OCI-LY1 (cell line): ENCODE data around the gene RGS11.

ENCODE experiments used
- H2AFZ ChIP-seq: fragments of 200-600 bp; sonication (generic), shearing (Covaris generic); 2 replicates; pipeline ENCODE4 v1.6.0; 2014; ENCODE audit warnings: antibody characterized with exemption, mild to moderate bottlenecking, low read length
- H3F3A ChIP-seq: fragments of 200-600 bp; sonication (generic), shearing (Covaris generic); 2 replicates; pipeline ENCODE4 v1.6.0; 2014; ENCODE audit warnings: mild to moderate bottlenecking, antibody characterized with exemption, low read length, moderate library complexity; ENCODE audit not compliant: insufficient read depth
- H3K27ac ChIP-seq: fragments of 200-600 bp; sonication (generic); 2 replicates; pipeline ENCODE4 v1.5.1; 2014; ENCODE audit warnings: low read length, mixed run types, mild to moderate bottlenecking, low read depth; ENCODE audit not compliant: poor library complexity, severe bottlenecking
- H3K27me3 ChIP-seq: fragments of 200-600 bp; sonication (generic); 2 replicates; pipeline ENCODE4 v1.6.0; 2014; ENCODE audit warnings: antibody characterized with exemption, mild to moderate bottlenecking, low read length, moderate library complexity; ENCODE audit not compliant: insufficient read depth
- H3K36me3 ChIP-seq: fragments of 200-600 bp; sonication (generic); 2 replicates; pipeline ENCODE4 v1.6.1; 2014; ENCODE audit warnings: mild to moderate bottlenecking, antibody characterized with exemption, low read length, moderate library complexity, mixed read lengths; ENCODE audit not compliant: insufficient read depth
- H3K4me1 ChIP-seq: fragments of 200-600 bp; sonication (generic); 2 replicates; pipeline ENCODE4 v1.5.1; 2014; ENCODE audit warnings: mild to moderate bottlenecking, low read length, moderate library complexity; ENCODE audit not compliant: insufficient read depth, severe bottlenecking
- H3K4me2 ChIP-seq: fragments of 200-600 bp; sonication (generic), shearing (Covaris generic); 2 replicates; pipeline ENCODE4 v1.6.1; 2014; ENCODE audit warnings: low read length
- H3K4me3 ChIP-seq: fragments of 200-600 bp; sonication (generic); 2 replicates; pipeline ENCODE4 v1.5.1; 2014; ENCODE audit warnings: low read length, low read depth, mild to moderate bottlenecking, mixed read lengths; ENCODE audit not compliant: poor library complexity, severe bottlenecking
- H3K79me2 ChIP-seq: fragments of 200-600 bp; shearing (Covaris generic); 2 replicates; pipeline ENCODE4 v1.6.1; 2016; ENCODE audit warnings: mixed run types, low read length, mixed read lengths; ENCODE audit not compliant: insufficient read depth
- H3K9ac ChIP-seq: fragments of 200-600 bp; sonication (generic), shearing (Covaris generic); 2 replicates; pipeline ENCODE4 v1.6.1; 2014; ENCODE audit warnings: mild to moderate bottlenecking, low read length, mixed read lengths
- H3K9me2 ChIP-seq: fragments of 200-600 bp; sonication (generic), shearing (Covaris generic); 2 replicates; pipeline ENCODE4 v1.6.1; 2014; ENCODE audit warnings: low read depth, mild to moderate bottlenecking, low read length, mixed read lengths
- H3K9me3 ChIP-seq: fragments of 200-600 bp; shearing (Covaris generic); 2 replicates; pipeline ENCODE4 v1.6.1; 2014; ENCODE audit warnings: low read length, mixed read lengths
- H4K20me1 ChIP-seq: fragments of 200-600 bp; sonication (generic), shearing (Covaris generic); 2 replicates; pipeline ENCODE4 v1.6.0; 2016; ENCODE audit warnings: mild to moderate bottlenecking, low read length; ENCODE audit not compliant: insufficient read depth
- EZH2 ChIP-seq: fragments of 200-600 bp; sonication (generic), shearing (Covaris generic); IDR thresholded peaks from 2 replicates; pipeline ENCODE4 v1.8.0; 2017; ENCODE audit warnings: borderline replicate concordance, mixed run types, mild to moderate bottlenecking, antibody characterized with exemption, low read length, moderate library complexity, mixed read lengths
- TF ChIP-seq, protein P1 (sequence below): fragments of 200-600 bp; sonication (generic), shearing (Covaris generic); IDR thresholded peaks from 2 replicates; pipeline ENCODE4 v1.5.1; 2017; ENCODE audit warnings: mild to moderate bottlenecking, antibody characterized with exemption, low read length, moderate library complexity, mixed read lengths

RGS11 gene

DNA sequence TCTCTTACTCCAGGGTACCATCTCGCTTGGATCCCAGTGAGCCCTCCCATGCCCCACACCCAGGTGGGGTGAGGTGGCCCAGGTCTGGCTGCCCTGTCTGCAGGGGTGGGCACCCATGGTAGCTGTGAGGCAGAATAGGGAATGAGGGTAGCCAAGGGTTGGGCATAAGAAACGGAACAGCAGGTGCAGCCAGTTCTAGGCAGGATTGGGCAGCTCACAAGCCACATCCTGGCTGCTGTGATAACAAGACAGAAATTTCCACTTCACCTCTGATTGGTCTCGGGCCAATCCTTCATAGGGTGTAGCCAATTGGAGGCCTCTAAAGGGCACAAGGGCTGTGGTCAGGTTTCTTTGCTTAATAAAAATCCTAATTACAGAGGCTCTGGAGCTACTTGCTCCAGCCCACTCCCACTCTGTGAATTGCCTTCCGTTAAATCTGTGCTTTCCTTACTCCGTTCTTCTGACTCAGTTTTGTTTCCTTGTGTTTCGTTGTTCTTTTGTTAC, 3.2 kb upstream of the RGS11 start:
- Histone ChIP-seq H3K4me3 (no peak overlapping the region), H3K9me3 (no peaks in the 10 kb centered on the region), H4K20me1 (no peaks in the 10 kb centered on the region), H3K4me2 (no peak overlapping the region), H2AFZ (no peak overlapping the region), H3K9me2 (no peaks in the 10 kb centered on the region), H3F3A (no peaks in the 10 kb centered on the region), H3K27me3 (peaks cover 3% of the 10 kb centered on the region; the same call in 1 of the 2 replicates), H3K79me2 (no peaks in the 10 kb centered on the region), H3K27ac (no peak overlapping the region), H3K4me1 (peaks cover 6% of the 10 kb centered on the region), H3K9ac (no peak overlapping the region), H3K36me3 (no peaks in the 10 kb centered on the region)
- TF ChIP-seq EZH2, result no peak

DNA sequence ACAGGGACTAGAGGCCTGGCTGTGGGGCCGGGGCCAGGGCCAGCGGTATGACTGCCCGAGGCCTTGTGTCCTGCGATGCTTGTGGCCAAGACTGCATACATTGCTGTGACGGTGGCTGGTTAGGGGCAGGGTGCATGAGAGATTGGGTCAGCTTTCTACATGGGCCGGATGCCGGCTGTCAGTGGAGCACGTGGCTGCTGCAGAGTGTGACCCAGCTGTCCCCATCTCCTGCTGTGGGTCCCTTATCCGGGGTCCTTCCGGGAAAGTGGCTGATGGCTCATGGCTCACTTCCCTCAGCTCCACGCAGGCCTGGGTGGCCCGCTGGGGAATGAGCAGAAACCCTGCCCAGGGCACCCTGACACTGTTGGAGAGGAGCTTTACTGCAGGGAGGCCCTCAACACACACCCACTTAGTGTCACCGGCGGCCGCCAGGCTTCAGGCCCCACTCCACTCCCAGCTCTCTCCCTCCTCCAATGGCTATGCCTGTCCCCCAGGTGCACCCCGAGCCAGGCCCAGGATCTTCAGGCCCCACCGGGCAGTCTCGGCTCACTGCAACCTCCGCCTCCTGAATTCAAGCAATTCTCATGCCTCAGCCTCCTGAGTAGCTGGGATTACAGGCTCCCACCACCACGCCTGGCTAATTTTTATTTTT, 808 bp upstream of the RGS11 start:
- no peak overlapping the region for H3K4me2 ChIP-seq
- no peaks in the 10 kb centered on the region for H3K79me2 ChIP-seq
- no peak overlapping the region for H3K4me3 ChIP-seq
- no peaks in the 10 kb centered on the region for H3K9me2 ChIP-seq
- H3K36me3 ChIP-seq, result no peaks in the 10 kb centered on the region
- H3K4me1 ChIP-seq, result peaks cover 9% of the 10 kb centered on the region
- H3K27me3 ChIP-seq, result peaks cover 3% of the 10 kb centered on the region; the same call in 1 of the 2 replicates
- no peak for TF ChIP-seq EZH2
- TF ChIP-seq, protein P1, sequence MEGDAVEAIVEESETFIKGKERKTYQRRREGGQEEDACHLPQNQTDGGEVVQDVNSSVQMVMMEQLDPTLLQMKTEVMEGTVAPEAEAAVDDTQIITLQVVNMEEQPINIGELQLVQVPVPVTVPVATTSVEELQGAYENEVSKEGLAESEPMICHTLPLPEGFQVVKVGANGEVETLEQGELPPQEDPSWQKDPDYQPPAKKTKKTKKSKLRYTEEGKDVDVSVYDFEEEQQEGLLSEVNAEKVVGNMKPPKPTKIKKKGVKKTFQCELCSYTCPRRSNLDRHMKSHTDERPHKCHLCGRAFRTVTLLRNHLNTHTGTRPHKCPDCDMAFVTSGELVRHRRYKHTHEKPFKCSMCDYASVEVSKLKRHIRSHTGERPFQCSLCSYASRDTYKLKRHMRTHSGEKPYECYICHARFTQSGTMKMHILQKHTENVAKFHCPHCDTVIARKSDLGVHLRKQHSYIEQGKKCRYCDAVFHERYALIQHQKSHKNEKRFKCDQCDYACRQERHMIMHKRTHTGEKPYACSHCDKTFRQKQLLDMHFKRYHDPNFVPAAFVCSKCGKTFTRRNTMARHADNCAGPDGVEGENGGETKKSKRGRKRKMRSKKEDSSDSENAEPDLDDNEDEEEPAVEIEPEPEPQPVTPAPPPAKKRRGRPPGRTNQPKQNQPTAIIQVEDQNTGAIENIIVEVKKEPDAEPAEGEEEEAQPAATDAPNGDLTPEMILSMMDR, result no peak
- H3K9ac ChIP-seq, result no peak overlapping the region
- no peaks in the 10 kb centered on the region for H3F3A ChIP-seq
- H3K9me3 ChIP-seq, result no peaks in the 10 kb centered on the region
- no peak overlapping the region for H2AFZ ChIP-seq
- H4K20me1 ChIP-seq, result no peaks in the 10 kb centered on the region
- no peak overlapping the region for H3K27ac ChIP-seq

DNA sequence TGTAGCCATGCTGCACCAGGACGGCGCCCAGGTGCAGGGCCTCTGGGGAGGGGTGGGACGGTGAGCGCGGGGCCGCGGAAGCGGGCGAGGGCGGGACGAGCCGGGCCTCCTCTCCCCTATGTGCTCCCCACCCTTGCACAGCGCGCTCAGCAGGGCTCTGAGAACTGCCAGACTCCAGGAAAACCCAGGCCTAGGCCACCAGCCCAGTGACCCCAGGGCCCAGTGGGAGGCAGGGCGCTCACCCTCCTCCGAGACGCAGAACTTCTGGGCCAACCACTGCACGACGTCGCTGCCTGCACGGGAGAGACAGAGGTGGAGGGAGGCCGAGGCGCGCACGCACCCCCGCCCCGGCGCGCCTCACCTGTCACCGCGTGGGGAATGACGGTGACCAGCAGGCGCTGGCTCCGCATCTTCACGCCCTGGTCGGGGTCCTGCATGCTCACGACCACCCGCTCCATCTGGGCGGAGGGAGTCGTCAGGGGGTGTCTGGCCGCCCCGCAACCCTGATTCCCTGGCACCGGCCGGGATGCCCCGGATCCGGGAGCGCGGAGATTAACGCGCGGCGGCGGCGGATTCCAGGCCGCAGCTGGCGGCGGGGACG, 603 bp downstream of the RGS11 start:
- no peak overlapping the region for H2AFZ ChIP-seq
- peak overlapping the region; percentile 47 for H3K4me3 ChIP-seq
- peak overlapping the region; percentile 64 for H3K4me2 ChIP-seq

More for the DNA sequence above, 603 bp downstream of the RGS11 start:
- Histone ChIP-seq H3K79me2 (no peaks in the 10 kb centered on the region), H4K20me1 (no peaks in the 10 kb centered on the region), H3F3A (no peaks in the 10 kb centered on the region), H3K9ac (no peak overlapping the region), H3K27ac (no peak overlapping the region), H3K27me3 (peaks cover 11% of the 10 kb centered on the region; the same call in 1 of the 2 replicates), H3K9me2 (no peaks in the 10 kb centered on the region), H3K4me1 (peaks cover 9% of the 10 kb centered on the region), H3K9me3 (no peaks in the 10 kb centered on the region), H3K36me3 (no peaks in the 10 kb centered on the region)
- TF ChIP-seq, protein P1, result no peak
- no peak for TF ChIP-seq EZH2
